Epithelial cell of prostate (primary cell): ENCODE results near the gene FBXL19.
"Not testable (repeated sequence)": the region's sequence is repeated elsewhere in the genome, so short reads cannot be mapped to it uniquely, and the experiment has no call there.

ENCODE experiments used
- DNase-seq: peaks from one replicate; pipeline ENCODE4 v3.0.0-alpha.2; 2011; ENCODE audit warnings: low read depth, low spot score
- H3K27ac ChIP-seq: fragments of 450-650 bp; 2 replicates; pipeline ENCODE4 v1.5.1; 2017; ENCODE audit warnings: mild to moderate bottlenecking

The FBXL19 gene, protein sequence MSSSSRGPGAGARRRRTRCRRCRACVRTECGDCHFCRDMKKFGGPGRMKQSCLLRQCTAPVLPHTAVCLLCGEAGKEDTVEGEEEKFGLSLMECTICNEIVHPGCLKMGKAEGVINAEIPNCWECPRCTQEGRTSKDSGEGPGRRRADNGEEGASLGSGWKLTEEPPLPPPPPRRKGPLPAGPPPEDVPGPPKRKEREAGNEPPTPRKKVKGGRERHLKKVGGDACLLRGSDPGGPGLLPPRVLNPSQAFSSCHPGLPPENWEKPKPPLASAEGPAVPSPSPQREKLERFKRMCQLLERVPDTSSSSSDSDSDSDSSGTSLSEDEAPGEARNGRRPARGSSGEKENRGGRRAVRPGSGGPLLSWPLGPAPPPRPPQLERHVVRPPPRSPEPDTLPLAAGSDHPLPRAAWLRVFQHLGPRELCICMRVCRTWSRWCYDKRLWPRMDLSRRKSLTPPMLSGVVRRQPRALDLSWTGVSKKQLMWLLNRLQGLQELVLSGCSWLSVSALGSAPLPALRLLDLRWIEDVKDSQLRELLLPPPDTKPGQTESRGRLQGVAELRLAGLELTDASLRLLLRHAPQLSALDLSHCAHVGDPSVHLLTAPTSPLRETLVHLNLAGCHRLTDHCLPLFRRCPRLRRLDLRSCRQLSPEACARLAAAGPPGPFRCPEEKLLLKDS

DNA sequence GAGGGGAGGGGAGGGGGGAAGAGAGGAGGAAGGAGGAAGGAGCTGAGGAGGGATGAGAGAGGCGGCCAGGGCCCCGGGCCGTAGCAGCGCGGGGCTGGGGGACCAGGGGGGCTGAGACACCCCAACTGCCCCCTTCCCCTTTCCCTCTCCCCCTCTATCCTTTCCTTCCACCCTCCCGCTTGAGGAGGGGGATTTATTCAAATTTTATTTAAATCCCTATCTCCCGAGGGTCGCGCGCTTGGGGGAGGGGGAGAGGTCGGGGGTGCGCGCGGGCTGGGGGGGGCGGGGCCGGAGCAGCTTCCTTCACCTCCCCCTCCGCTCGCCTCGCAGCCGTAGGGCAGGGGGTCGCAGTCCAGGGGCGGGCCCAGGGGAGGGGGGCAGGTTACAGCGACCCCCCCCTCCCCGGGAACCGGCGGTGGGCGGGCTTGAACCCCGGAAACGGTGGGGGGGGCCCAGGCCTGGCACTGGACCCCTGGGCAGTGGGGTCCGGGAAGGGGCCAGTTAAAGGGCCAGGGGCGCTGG lies at the start of gene FBXL19:
TSS of gene FBXL19 (plus strand) at position 19 of the 522 bp plus-strand sequence. CDS start 2,183 bp downstream, outside the sequence.
- H3K27ac ChIP-seq = peak within 1 kb of the TSS; percentile 90
- no peak for DNase-seq

DNA sequence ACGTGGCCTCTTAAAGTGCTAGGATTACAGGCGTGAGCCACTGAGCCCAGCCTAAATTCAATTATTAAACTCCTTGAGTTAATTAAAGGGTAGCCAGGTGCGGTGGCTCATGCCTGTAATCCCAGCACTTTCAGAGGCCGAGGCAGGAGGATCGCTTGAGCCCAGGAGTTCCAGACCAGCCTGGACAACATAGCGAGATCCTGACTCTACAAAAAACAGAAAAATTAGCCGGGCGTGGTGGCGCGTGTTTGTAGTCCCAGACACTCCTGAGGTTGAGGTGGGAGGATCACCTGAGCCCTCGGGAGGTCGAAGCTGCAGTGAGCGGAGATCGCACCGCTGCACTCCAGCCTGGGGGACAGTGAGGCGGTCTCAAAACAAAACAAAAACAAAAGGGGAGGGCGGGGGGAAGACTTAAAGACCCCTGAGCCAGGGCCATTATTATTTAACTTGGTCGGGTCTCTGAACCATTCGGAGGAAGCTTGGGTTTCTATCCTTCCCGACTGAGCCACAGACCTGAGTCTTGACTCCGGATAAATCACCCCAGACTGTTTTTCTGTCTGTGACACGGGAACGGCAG lies 49.0 kb upstream of the FBXL19 start:
- peak overlapping the region; percentile 77 for H3K27ac ChIP-seq
- DNase-seq = no peak

- no peak for DNase-seq
- peak overlapping the region; percentile 77 for H3K27ac ChIP-seq
Measured at GRCh38 chr16:30874821-30875717, 48.3 kb upstream of the FBXL19 start.

- no peak for DNase-seq
- H3K27ac ChIP-seq = peak overlapping the region; percentile 77
Measured at GRCh38 chr16:30875871-30876801, 47.2 kb upstream of the FBXL19 start.

DNA sequence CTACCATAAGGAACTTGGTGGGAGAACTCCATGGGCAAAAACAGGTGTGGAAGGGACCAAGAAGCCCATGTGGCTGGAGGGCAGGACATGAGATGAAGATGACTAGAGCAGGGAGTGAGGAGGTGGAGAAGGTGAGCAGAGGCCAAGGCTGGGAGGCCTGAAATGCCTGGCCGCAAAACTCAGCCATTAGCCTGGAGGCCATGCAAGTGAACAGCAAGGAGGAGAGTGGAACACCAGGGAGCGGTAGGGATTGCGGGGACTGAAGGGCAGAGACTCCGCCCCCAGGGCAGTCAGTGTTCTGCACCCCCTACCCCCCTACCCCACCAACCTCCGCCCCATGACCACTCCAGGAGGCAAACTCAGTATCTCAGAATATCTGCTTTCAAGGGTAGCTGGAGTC lies 46.5 kb upstream of the FBXL19 start:
- peak overlapping the region; percentile 77 for H3K27ac ChIP-seq
- no peak for DNase-seq

- DNase-seq = no peak
- H3K27ac ChIP-seq = no peak overlapping the region
Measured at GRCh38 chr16:30882429-30883310, 40.7 kb upstream of the FBXL19 start.

GRCh38 chr16:30884760-30885159 lies 38.6 kb upstream of the FBXL19 start:
- no peak overlapping the region for H3K27ac ChIP-seq
- DNase-seq = no peak

DNA sequence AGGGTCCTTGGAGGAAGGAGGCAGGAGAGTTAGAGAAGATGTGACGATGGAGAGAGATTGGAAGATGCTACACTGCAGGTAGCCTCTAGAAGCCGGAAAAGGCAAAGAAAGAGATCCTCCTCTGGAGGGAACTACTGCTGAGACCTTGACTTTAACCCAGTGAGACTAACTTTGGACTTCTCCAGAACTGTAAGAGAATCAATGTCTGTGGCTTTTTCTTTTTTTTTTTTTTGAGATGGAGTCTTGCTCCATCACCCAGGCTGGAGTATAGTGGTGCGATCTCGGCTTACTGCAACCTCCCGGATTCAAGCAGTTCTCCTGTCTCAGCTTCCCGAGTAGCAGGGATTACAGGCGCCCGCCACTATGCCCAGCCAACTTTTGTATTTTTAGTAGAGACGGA lies 38.2 kb upstream of the FBXL19 start:
- DNase-seq = no peak
- no peak overlapping the region for H3K27ac ChIP-seq

GRCh38 chr16:30886145-30886544 lies 37.2 kb upstream of the FBXL19 start:
- no peak overlapping the region for H3K27ac ChIP-seq
- DNase-seq = no peak

DNA sequence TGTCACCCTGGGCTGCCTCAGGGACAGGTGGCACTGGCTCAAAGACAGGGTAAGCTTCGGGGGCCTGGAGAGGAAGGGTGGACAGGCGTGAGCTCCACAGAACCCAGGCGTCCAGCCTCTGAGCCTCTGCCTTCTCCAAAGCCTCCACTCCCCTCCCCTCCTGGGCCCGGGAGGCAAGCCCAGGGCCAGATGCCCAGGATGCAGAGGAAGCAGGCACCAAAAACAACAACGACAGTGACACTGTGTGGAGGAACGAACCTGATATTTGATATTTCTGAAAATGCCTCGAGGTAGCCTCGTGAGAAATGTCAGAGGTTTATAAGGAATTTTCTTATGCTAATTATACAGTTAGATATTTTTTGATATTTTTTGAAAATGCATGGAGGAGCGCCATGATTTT lies 35.4 kb upstream of the FBXL19 start:
- H3K27ac ChIP-seq = no peak overlapping the region
- DNase-seq = no peak

DNA sequence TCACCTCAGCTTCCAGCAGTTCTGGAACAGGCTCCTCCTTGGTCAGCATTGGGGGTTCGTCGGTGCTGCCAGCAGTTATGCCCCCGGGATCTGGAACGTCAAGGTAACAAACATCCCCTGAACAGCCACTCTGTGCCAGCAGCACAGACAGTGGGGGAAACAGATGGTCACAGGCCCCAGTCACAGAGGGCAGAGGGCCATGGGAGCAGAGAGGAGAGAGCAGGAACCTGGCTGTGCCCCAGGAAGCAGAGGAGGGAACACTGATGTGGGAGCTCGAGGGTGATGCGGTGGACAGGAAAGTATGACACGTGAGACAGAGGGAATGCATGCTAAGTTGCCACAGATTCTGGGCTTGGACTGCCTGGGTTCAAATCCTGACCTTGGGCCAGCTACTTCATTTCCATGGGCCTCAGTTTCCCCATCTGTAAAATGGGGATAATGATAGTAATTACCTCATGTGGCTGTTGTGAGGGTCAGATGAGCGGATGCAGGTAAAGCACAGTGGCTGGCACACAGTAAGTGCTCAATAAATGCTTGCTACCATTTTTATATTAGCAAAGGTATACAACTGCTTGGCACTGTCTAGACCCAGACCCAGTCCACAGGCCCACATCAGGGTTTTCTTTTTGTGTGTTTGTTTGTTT lies 34.4 kb upstream of the FBXL19 start:
- no peak for DNase-seq
- no peak overlapping the region for H3K27ac ChIP-seq

GRCh38 chr16:30889721-30890120 lies 33.7 kb upstream of the FBXL19 start:
- DNase-seq = no peak
- no peak overlapping the region for H3K27ac ChIP-seq

DNA sequence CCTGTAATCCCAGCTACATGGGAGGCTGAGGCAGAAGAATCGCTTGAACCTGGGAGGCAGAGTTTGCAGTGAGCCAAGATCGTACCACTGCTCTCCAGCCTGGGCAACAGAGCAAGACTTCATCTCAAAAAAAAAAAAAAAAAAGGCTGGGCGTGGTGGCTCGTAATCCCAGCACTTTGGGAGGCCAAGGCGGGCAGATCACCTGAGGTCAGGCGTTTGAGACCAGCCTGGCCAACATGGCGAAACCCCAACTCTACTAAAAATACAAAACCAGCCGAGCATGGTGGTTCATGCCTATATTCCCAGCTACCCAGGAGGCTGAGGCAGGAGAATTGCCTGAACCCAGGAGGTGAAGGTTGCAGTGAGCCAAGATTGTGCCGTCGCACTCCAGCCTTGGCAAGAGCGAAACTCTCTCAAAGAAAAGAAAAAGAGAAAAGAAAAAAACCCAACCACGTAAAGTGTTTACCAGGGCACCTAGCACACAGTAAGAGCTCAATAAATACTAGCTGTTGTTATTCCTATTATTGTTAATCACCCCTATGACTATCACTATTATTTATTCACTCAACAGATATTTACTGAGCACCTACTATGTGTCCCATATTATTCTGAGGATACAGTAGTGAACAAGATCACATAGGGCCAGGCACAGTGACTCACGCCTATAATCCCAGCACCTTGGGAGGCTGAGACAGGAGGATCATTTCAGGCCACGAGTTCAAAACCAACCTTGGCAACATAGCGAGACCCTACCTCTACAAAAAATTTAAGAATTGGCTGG lies 32.1 kb upstream of the FBXL19 start:
- DNase-seq, H3K27ac ChIP-seq: not testable (repeated sequence)

DNA sequence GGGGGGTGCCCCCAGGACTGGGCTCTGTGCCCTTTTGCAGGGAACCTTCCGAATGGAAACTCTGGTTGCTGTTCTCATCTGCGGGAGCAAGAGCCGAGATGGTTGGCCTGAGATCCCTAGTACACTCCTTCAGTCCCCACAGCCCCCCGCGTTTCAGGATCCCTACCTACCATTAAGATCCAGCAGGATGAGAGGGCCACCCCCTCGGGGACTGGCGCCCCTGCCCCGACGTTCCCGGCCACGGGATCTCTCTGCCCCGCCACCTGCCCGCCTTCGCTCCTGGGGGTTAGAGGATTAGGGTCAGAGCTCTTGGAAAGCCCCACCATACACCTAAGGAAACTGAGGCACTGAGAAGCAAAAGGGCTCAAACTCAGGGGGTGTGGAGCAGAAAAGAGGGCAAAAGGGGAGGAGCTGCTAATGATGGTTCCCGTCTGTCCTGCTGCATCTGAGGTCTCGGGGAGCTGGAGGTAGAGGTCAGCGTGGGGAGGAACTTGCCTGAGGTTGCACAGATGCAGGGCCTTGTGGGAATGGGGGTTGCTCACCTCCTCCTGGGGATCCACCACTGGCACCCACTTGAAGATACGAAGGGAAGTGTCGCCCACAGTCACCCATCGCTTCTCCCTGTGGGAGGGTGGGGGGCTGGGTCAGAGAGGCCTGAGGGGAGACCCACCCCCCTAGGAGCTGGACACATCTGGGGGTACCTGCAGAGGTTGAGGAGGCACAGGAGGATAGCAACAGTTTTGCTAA lies 30.5 kb upstream of the FBXL19 start:
- DNase-seq = no peak
- peak overlapping the region; percentile 99 for H3K27ac ChIP-seq

DNA sequence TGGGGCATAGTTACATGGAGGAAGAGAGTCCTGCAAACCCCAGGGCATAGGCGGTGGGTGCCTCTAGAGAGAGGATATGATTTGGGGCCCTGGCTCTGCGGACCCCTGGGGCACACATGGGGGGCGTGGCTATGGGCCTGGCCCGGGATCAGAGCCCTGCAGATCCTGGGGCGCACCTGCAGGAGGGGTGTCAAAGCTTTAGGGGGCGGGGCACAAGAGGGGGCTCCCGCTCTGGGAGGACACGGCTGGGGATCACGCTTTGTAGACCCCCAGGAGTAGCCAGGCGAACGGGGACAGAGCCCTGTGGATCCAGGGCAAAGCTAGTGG lies 30.0 kb upstream of the FBXL19 start:
- no peak for DNase-seq
- peak overlapping the region; percentile 99 for H3K27ac ChIP-seq
